HG02943 (cell line): ENCODE measurements around the gene ADGRG3.
"Not testable (repeated sequence)": the region's sequence is repeated elsewhere in the genome, so short reads cannot be mapped to it uniquely, and the experiment has no call there.

Source experiments
- ATAC-seq: cut with Tn5 transposase; IDR thresholded peaks from one replicate; pipeline ENCODE4 v1.9.1; 2021; ENCODE audit warnings: mild to moderate bottlenecking, low read depth, moderate library complexity; ENCODE audit not compliant: unreplicated experiment

Gene ADGRG3

GRCh38 chr16:57711993-57712392 is 43.9 kb downstream of the ADGRG3 start:
- no peak for ATAC-seq

- not testable (repeated sequence) for ATAC-seq
Measured at GRCh38 chr16:57712569-57712968, 44.5 kb downstream of the ADGRG3 start.

DNA sequence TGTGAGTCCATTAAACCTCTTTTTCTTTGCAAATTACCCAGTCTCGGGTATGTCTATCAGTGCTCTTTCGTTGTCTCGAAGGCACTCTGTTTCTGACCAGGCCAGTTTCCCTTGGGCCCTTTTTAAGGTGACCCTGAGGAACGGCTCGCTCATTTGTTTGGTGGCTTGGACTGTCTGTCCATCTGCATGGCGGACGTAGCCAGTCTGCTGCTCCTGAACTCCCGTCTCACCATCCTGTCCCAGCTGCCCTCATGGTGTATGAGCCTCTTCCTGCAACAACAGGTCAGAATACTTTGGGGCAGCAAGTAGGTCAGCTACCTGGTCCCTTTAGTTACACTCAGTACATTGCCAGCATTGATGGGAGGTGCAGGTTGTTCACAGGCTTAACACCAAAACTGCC is 45.5 kb downstream of the ADGRG3 start:
- no peak for ATAC-seq

- no peak for ATAC-seq
Measured at GRCh38 chr16:57714047-57714446, 45.9 kb downstream of the ADGRG3 start.

GRCh38 chr16:57720142-57720575 is 52.1 kb downstream of the ADGRG3 start:
- no peak for ATAC-seq

DNA sequence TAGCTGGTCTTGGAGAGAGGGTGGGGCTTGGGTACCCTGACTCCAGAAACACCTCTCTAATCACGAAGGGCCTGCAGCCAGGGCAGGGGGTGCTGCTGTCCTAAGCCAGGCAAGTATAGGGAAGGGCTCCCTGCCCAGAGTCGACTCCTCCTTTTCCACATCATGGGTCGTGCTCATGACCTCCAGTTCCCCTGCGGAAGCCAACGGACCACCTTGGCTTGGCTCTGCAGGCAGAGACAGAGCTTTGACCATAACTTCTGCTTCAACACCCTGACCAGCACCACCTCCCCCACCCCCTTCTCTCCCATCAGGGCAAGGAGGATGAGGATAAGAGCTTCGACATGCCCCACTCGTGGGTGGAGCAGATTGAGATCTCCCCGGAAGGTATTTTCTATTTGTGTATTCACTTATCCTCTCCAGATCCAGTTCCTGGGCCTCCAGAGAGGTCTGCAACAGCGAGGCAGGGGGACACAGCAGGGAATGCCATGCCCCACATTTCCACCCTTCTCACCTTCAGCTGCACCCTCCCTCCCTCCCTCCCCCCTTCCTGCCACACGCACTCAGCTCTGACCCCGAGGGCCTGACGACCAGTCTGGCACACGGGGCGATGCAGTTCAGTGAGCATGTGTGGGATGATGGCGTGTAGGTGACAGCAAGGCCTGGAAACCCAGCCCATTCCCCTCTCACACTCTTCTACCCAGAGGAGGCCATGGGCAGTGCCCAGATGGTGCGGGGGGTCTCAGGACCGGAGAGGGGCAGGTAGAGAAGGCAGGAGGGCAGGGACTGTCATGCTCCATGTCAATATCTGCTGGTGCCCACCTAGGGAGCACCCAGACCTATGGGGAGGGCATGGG is 53.5 kb downstream of the ADGRG3 start:
- no peak for ATAC-seq

DNA sequence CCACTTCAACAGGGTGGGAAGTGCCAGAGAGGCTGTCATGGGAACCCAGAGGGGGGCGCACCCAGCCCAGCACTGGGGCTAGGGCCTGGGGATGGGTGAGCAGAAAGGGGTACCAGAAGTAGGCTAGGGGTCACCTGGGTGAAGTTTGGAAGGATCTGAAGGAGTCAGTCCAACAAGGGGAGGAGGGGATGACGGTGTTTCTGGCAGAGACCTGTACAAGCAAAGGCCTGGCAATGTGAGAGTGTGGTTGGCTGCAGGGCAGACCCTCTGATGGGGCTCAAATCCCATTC is 54.0 kb downstream of the ADGRG3 start:
- ATAC-seq, result no peak

DNA sequence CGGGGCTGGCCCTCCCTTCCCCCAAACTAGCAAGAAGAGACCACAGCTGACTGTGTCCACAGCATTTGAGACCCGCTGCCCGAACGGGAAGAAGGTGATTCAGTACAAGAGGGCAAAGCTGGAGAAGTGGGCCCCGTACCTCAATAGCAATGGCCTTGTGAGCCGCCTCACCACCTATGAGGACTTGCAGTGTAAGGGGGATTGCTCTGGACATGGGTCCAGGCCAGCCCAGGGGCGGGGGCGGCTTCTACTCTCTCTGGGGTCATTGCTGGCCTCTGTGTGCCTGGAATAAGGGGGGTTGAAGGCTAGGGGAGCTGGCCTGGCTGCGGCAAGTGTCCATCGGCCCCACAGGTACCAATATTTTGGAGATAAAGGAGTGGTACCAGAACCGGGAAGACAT is 54.5 kb downstream of the ADGRG3 start:
- no peak for ATAC-seq

DNA sequence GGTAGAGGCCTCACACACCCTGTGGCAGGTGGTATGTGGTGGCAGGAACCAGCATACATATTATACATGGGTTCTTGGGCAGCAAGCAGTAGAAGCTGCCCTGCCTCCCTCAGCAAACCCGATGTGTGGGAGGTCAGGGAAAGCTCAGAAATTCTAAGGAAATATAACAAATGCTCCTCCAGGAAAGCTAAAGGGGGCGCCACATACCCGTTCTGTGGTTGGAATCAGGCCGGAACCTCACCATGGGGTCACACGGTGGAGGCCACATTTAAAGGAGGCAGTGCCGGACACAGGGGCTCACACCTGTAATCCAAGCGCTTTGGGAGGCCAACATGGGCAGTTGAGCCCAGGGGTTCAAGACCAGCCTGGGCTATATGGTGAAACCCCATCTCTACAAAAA is 55.1 kb downstream of the ADGRG3 start:
- ATAC-seq, result no peak

GRCh38 chr16:57724531-57724930 is 56.4 kb downstream of the ADGRG3 start:
- ATAC-seq, result no peak

DNA sequence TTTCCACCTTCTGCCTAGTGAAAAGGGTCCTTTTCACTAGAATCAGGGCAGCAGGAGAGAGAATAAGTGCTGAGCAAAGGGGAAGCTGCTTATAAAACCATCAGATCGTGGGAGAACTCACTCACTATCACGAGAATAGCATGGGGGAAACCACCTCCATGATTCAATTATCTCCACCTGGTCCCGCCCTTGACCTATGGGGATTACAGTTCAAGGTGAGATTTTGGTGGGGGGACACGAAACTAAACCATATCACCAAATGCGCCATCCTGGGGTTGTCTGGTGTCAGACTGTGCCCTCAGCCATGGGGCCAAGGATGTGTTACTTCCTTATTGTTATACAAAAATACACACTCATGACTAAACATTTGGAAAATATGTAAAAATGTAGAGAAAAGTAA is 57.0 kb downstream of the ADGRG3 start:
- no peak for ATAC-seq

- no peak for ATAC-seq
Measured at GRCh38 chr16:57725554-57725953, 57.4 kb downstream of the ADGRG3 start.

DNA sequence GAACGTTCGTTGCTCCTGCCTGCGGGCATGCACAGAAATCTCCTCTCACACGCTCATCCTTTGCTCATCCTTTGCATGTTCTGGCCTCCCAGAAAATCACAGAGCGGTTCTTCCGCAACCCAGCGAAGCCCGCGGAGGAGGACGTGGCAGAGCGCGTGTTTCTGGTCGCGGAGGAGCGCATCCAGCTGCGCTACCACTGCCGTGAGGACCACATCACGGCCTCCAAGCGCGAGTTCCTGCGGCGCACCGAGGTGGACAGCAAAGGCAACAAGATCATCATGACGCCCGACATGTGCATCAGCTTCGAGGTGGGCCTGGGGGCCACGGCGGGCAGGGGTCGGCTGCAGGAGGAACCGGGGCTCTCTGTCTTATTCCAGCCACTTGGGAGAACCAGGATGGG is 57.9 kb downstream of the ADGRG3 start:
- no peak for ATAC-seq

GRCh38 chr16:57726433-57726947 is 58.4 kb downstream of the ADGRG3 start:
- ATAC-seq, result no peak

GRCh38 chr16:57727610-57728009 is 59.5 kb downstream of the ADGRG3 start:
- ATAC-seq, result no peak

GRCh38 chr16:57728336-57729181 is 60.5 kb downstream of the ADGRG3 start:
- no peak for ATAC-seq

DNA sequence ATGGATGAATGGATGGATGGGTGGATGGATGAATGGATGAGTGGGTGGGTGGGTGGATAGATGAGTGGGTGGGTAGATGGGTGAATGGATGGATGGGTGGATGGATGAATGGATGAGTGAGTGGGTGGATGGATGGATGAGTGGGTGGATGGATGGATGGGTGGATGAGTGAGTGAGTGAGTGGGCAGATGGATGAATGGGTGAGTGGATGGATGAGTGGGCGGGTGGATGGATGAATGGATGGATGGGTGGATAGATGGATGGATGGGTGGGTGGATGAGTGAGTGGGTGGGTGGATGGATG is 61.0 kb downstream of the ADGRG3 start:
- ATAC-seq, result no peak

- ATAC-seq, result not testable (repeated sequence)
Measured at GRCh38 chr16:57729852-57730251, 61.7 kb downstream of the ADGRG3 start.

DNA sequence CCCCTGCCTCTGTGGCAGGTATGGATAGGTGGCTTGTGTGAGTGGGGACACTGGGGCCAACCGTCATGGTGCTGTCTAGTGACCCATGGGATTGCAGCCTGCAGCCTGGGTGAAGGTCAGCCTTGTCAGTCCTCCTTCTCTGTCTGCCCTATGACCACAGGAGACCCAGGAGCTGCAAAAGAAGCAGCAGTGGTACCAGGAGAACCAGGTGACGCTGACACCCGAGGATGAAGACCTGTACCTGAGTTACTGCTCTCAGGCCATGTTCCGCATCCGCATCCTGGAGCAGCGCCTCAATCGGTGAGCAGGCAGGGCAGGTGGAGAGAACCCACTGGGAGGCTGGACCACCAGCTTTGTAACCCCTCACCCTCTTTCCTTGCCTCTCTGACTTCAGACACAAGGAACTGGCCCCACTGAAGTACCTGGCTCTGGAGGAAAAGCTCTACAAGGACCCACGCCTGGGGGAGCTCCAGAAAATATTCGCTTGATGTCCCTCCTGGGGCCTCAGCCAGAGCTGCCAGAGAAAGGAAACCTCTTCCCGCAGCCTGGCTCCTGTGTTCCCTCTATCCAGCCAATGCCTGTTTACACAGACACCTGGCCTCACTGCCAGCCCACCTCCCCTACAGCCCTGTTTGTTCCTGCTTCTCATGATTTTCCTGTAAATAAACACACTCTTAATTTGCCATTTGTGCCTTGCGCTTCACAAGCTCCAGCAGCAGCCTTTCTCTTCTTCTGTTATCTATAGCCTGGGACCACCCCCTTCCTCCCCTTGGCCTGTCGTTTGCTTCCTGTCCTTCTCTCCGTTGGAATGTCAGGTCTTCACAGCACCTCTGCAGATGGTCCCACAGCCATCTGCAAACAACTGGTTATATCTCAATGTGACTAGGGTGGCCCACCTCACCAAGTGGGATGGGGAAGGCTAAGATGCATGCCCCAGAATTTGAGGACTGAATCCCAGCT is 62.9 kb downstream of the ADGRG3 start:
- no peak for ATAC-seq

- no peak for ATAC-seq
Measured at GRCh38 chr16:57732037-57732436, 63.9 kb downstream of the ADGRG3 start.

GRCh38 chr16:57732714-57733113 is 64.6 kb downstream of the ADGRG3 start:
- ATAC-seq, result no peak
